Frontal cortex (tissue), 4 donors: ENCODE data around the gene PFN3. TPM values are rescaled to one million over a fixed set of nuclear protein-coding genes. Genes with fewer than 3 reads are reported as not detected.

Experiments used
- DNase-seq, 2 donors: peaks; one replicate each; pipeline ENCODE4 v3.0.0; 2012; ENCODE audit warnings: low spot score in 2 of 2
- FAIRE-seq: peaks from 2 replicates; lab custom pipeline; 2012; peaks lifted over from hg19 to GRCh38; lab: Jason Lieb, UNC
- total RNA-seq: library from RNA; depleted of rRNA; stranded (reverse); fragments of >200 nt; gene quantifications from one replicate; pipeline ENCODE4 v1.2.3, GENCODE V29; 2014
- donor health status: control.
- donor health status: control.
- donor health status: control.

The PFN3 gene
- total RNA-seq, 1 donor from 2014 or later, result 0.82 TPM

- DNase-seq (no peak), FAIRE-seq (no peak)
These were observed 39.1 kb upstream of the PFN3 start for GRCh38 chr5:177439518-177440053.

GRCh38 chr5:177438468-177438867 is 38.0 kb upstream of the PFN3 start:
- DNase-seq (no peak), FAIRE-seq (no peak)

DNA sequence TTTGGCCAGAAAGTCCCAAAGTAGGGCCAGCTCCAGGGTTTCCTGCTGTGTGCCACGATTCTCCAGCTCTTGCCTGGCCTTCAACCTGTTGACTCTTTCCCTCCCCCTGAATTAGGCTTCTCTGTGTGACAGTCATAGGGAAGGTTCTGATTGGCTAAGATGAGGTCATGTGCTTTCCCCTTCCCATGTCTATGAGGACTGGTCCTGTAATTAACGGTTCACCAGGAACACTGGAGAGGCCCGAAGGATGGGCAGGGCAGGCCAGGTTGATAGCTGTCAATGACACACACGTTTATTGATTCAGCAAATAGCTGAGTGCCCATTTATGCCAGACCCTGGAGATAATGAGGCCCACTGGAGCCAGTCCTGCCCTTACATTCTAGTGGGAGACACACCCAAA is 37.2 kb upstream of the PFN3 start:
- no peak for DNase-seq
- FAIRE-seq, result no peak

- DNase-seq (no peak), FAIRE-seq (no peak)
These were observed 35.5 kb upstream of the PFN3 start for GRCh38 chr5:177435847-177436536.

- DNase-seq (no peak), FAIRE-seq (no peak)
These were observed 34.7 kb upstream of the PFN3 start for GRCh38 chr5:177434942-177435738.

DNA sequence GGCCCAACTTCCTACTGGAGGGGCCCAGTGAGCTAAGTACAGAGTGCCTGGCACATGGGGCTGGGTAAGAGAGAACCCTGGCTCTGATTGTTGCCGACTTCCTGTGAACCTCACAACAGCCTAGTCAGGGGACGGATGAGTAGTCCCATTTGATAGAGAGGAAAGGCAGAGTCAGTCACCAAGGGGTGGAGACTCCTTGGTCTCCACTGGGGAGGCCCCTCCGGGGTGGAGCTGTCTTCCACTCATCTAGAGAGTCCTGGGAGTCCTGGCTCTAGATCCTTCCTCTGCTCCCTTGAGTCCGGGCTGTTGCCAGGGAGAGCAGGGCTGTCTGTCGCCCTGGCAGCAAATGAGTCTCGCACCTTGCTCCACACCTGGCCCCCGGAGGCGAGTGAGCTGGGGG is 34.0 kb upstream of the PFN3 start:
- DNase-seq (no peak), FAIRE-seq (no peak)

DNA sequence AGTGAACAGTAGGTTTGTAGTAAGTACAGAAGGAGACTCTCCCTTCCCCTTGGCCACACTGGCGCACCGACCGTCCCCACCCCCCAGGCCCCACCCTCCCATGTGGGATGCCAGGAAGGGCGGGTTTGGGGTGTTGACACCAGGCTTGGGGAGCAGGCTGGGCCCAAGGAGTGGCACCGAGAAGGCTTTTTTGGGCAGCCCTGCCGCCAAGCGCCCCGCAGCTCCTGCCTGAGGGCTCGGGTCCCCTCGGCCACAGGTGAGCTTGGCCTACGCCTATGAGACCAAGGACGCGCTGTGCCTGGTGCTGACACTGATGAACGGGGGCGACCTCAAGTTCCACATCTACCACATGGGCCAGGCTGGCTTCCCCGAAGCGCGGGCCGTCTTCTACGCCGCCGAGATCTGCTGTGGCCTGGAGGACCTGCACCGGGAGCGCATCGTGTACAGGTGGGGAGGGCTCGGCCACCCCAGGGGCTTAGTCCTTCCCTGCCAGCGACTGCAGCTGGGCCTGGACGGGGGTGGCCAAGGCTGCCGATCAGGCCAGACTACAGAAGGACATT is 33.3 kb upstream of the PFN3 start:
- FAIRE-seq (no peak), DNase-seq (no peak)

GRCh38 chr5:177432839-177433657 is 32.6 kb upstream of the PFN3 start:
- DNase-seq, result no peak
- no peak for FAIRE-seq

DNA sequence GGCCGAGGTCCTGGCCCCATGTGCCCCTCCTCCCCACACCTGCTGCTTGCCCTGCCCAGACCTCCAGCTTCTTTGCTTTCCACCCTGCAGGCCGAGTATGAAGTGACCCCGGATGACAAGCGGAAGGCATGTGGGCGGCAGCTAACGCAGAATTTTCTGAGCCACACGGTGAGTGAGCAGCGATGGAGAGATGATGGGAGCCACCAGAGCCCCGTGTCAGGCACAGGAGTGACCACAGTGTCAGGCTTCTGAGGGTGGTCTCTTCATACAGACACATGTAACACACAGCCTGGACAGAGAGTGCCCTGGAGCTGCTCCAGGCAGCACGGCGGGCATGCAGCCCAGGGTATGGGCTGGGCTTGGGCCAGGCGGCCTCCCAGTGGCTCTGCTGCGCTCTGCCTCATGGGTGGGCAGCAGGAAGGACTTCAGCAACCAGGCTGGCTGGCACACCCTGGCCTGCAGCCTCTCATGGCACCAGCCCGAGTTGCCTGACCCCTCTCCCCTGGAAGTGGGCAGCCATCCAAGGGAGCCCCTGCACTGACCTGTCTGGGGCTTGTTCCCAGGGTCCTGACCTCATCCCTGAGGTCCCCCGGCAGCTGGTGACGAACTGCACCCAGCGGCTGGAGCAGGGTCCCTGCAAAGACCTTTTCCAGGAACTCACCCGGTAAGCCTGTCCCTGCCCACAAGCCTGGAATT is 31.8 kb upstream of the PFN3 start:
- DNase-seq, result no peak
- no peak for FAIRE-seq

DNA sequence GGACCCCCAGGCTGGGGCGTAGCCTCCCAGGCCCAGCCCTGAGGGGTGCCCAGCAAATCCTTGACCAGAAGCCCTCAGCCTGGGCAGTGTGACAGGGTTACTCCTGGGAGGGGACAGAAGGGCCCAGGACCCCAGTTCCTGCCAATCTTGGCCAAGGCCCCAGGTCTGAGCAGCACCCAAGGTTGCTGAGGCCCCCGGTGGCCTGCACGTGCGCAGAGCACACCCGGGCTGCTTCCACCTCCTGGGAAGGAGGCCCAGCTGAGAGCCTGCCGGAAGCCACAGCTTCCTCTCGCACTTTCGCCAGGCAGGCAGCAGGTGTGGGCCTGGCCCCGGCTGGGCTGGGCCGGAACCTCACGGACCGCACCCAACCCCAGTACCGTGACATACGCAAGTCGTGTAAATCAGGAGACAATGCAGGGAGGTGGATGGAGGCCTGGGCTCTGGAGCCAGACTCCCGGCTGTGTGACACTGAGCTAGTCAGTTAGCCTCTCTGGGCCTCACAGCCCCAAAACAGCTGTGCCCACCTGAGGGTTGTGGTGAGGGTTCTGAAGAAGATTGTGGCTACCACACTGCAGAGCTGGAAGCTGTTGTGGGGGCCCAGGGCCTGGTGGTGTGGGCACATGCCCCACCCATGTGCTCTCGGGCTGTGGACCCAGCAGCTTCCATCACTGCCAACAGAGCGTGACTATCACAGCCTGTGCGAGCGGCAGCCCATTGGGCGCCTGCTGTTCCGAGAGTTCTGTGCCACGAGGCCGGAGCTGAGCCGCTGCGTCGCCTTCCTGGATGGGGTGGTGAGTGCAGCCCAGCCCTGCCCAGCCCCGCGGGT is 31.1 kb upstream of the PFN3 start:
- DNase-seq, result no peak
- FAIRE-seq, result no peak

GRCh38 chr5:177430972-177431316 is 30.5 kb upstream of the PFN3 start:
- DNase-seq (no peak), FAIRE-seq (no peak)

GRCh38 chr5:177430140-177430951 is 29.9 kb upstream of the PFN3 start:
- DNase-seq (no peak), FAIRE-seq (no peak)

GRCh38 chr5:177429248-177430040 is 29.0 kb upstream of the PFN3 start:
- DNase-seq (no peak), FAIRE-seq (no peak)

DNA sequence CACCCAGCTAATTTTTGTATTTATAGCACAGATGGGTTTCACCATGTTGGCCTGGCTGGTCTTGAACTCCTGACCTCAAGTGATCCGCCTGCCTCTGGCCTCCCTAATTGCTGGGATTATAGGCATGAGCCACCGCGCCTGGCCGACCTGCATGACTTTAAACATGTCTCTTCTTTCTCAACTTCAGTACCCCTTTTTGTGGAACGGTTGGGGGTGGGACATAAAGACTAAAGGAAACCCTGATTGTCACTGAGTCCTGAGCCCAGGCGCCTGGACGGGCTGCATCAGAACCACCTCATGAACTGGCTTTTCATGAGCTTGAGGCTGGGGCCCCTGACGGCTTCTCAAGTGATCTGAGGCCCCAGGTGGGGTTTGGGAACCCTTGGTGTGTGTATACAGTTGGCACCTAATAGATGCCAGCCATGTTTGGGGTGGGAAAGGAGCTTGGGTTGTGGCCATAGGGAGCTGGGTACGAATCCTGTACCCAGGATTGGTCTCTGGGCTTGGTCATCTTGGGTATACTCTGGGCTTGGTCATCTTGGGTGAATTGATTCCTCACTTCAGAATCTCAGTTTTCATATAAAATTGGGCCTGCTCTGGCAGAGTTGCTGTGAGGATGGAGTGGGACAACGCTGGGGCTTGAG is 28.2 kb upstream of the PFN3 start:
- no peak for FAIRE-seq
- no peak for DNase-seq

- FAIRE-seq (no peak), DNase-seq (no peak)
These were observed 27.6 kb upstream of the PFN3 start for GRCh38 chr5:177427919-177428573.

- no peak for DNase-seq
- FAIRE-seq, result no peak
These were observed 26.9 kb upstream of the PFN3 start for GRCh38 chr5:177427211-177427822.
